Stomach (tissue), 9 donors: Measurements from ENCODE around the gene STX5. TPM values are rescaled to one million over a fixed set of nuclear protein-coding genes. Genes with fewer than 3 reads are reported as not detected.

ENCODE experiments used
- DNase-seq, 2 donors: peaks; one replicate each; pipeline versions ENCODE4 v3.0.0 to v3.0.0-alpha.2; 2013 to 2019
- H3K27ac ChIP-seq, 5 donors: fragments of 200-600 bp in 4 of 5; sonication (generic) in 4 of 5; one replicate each; pipeline ENCODE4 v1.5.1; 2013 to 2019; ENCODE audit warnings: mild to moderate bottlenecking in 1 of 5, moderate library complexity in 1 of 5
- H3K27me3 ChIP-seq, 3 donors: fragments of 200-600 bp; sonication (generic); one replicate each; pipeline ENCODE4 v1.5.1; 2017 to 2019; ENCODE audit warnings: mixed run types in 1 of 3
- H3K36me3 ChIP-seq, 4 donors: fragments of 200-600 bp; sonication (generic); 1 replicate in 3 of 4; 2 replicates in 1 of 4; pipeline ENCODE4 v1.5.1; 2016 to 2019
- H3K4me1 ChIP-seq, 4 donors: fragments of 200-600 bp; sonication (generic); one replicate each; pipeline ENCODE4 v1.5.1; 2016 to 2019
- H3K4me3 ChIP-seq, 4 donors: fragments of 200-600 bp; sonication (generic) in 3 of 4; one replicate each; pipeline ENCODE4 v1.5.1; 2016 to 2019; ENCODE audit warnings: mild to moderate bottlenecking in 1 of 4
- H3K9me3 ChIP-seq, 4 donors: fragments of 200-600 bp; sonication (generic); one replicate each; pipeline ENCODE4 v1.5.1; 2016 to 2019
- CTCF ChIP-seq, 7 experiments: fragments of 450-650 bp in 4 of 7; fragments of 200-600 bp in 3 of 7; sonication (generic) in 3 of 7; IDR thresholded peaks; one replicate each; pipeline ENCODE4 v1.5.1; 2016 to 2019; ENCODE audit warnings: antibody characterized with exemption in 7 of 7, control low read depth in 2 of 7, mild to moderate bottlenecking in 1 of 7
- EP300 ChIP-seq: sonication (generic); formaldehyde crosslinking; IDR thresholded peaks from one replicate; pipeline ENCODE4 v1.6.1; 2017; ENCODE audit warnings: antibody characterized with exemption
- POLR2A ChIP-seq, 4 donors: fragments of 450-650 bp; IDR thresholded peaks; one replicate each; pipeline ENCODE4 v1.6.1; 2016; ENCODE audit warnings: antibody characterized with exemption in 4 of 4, control low read depth in 2 of 4, mild to moderate bottlenecking in 1 of 4, moderate library complexity in 1 of 4
- POLR2AphosphoS5 ChIP-seq, 3 donors: sonication (generic); formaldehyde crosslinking; IDR thresholded peaks; one replicate each; pipeline ENCODE4 v1.6.1; 2016; ENCODE audit warnings: antibody characterized with exemption in 3 of 3
- WGBS, 5 donors: extraction: QIAGEN DNeasy Blood & Tissue Kit in 3 of 5; methylation state at CpG; one replicate each; pipeline versions ENCODE4 v1.1.5 to v1.1.7; 2013 to 2018; 5-methylcytosine and 5-hydroxymethylcytosine counted together
- intact Hi-C: fragments of 100-400 bp; cut with DNase I; formaldehyde crosslinking; loops from one replicate; pipeline ENCODE4 v1.15.1; 2023; ENCODE audit warnings: low total_unique reads
- polyA plus RNA-seq, 3 donors: library from polyadenylated mRNA; stranded (reverse); fragments of 200-250 nt; gene quantifications; one replicate each; pipeline ENCODE4 v1.2.3, GENCODE V29; 2013
- total RNA-seq, 5 donors: library from RNA; depleted of rRNA; stranded (reverse); fragments of >200 nt; gene quantifications; one replicate each; pipeline versions ENCODE4 v1.1.0 to v1.2.3, GENCODE V29; 2014 to 2016
- donor health status: healthy with polysubstance abuse.
- donor health status: Bipolar disorder and iron deficiency.
- donor health status: healthy.

The STX5 gene
- total and polyA plus RNA-seq, 8 donors: 8.2 to 48.1 (median 26.7) TPM

DNA sequence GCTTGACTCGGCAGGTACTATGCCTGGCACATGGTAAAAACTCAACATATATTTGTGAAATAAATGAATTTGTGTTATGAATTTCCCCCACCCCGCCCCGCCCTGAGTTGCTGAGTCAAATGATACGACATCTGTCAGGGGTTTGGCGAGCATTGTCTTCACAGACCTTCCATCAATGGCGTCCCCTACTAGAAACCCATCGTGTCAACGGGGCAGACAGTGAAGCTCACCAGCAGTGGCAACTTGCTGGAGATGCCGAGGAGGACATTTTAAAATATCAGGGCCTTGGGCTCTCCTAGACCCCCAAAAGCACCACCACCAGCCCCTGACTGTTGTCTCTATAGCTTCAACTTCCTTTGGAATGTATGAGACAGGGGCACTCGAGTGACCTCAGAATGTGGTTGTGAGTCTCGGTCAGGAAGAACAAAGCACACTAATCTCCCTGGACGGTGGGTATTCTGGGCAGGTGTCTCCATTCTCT, 25.9 kb downstream of the STX5 start:
- peaks cover 15 to 45% (median 32%) of the 10 kb centered on the region in 4 donors for H3K4me1 ChIP-seq
- H3K27ac ChIP-seq: peak overlapping the region; percentile 89 to 97 (median 92)
- H3K9me3 ChIP-seq: no peaks in the 10 kb centered on the region
- WGBS, 5 donors: 18 to 22% (median 21%) methylated on average over 12 of the region's 12 CpGs
- intact Hi-C loops: no loop called here
- peak in 1 of 2 donors; percentile 34 for DNase-seq
- peak overlapping the region; percentile 65 to 97 (median 92) for H3K4me3 ChIP-seq
- H3K27me3 ChIP-seq: no peaks in the 10 kb centered on the region
- H3K36me3 ChIP-seq: peaks cover 23 to 37% (median 35%) of the 10 kb centered on the region in 4 donors
- no peak for TF ChIP-seq POLR2A (IDR thresholded peaks at IDR 0.05)

DNA sequence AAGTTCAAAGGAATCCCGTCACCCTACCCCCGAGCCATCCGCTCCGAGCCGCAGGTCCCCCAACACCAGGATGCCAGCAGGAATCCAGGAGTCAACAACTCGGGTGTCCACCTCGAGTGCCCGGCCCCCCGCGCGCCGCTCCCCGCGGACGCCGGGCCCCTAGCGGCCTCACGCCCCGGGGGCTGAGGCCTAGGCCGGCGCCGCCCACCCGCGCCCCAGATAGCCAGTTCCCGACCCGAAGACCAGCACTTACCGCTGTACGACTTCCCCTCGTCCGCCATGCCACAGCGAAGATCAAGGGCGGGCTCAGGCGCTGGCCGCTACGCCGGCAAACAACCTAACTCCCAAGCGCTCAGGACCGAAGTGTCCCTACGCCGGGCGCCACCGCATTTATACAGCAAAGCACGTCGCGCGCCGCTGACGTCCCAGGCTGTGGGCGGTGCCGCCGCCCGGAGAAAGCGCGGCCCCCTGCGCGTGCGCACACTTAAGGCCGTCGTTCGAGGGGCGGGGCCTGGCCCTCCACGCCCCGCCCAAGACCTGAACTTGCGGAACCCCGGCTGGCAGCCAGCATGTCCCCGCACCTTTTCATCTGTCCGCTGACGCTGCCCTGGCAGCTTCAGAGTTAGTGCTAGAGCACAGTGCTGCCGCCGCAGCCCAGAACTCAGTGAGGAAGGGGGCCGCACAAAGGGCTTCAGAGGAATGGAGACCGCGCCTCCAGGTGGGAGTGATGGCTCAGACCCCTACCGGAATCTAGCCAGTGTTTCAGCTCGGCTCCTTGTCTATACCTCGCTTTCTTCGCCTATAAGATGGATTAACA, 26.6 kb downstream of the STX5 start, which contains the start of gene NXF1:
TSS of gene NXF1 (minus strand) at position 365 of the 817 bp plus-strand sequence. CDS start at position 281, 84 bp downstream.
- TF ChIP-seq POLR2AphosphoS5 (IDR thresholded peaks at IDR 0.05) (peak; percentile 100), EP300 (no peak), CTCF (IDR thresholded peaks at IDR 0.05) (peak in 2 of 7 experiments; percentile 9 to 13), POLR2A (IDR thresholded peaks at IDR 0.05) (peak in 2 of 4 donors; percentile 95 to 97)
- 0 to 2% (median 1%) methylated on average over 16 to 77 of the region's 77 CpGs for WGBS, 5 donors
- peak within 1 kb of the TSS; percentile 90 to 97 (median 92) for H3K27ac ChIP-seq
- H3K9me3 ChIP-seq: no peaks in the 10 kb centered on the region
- no peaks in the 10 kb centered on the region for H3K27me3 ChIP-seq
- H3K4me3 ChIP-seq: peak within 1 kb of the TSS; percentile 65 to 97 (median 92)
- peak; percentile 97 to 98 for DNase-seq
- peaks cover 30 to 44% (median 42%) of the 10 kb centered on the region in 4 donors for H3K36me3 ChIP-seq
- peaks cover 15 to 45% (median 32%) of the 10 kb centered on the region in 4 donors for H3K4me1 ChIP-seq
- intact Hi-C loops: no loop called here

DNA sequence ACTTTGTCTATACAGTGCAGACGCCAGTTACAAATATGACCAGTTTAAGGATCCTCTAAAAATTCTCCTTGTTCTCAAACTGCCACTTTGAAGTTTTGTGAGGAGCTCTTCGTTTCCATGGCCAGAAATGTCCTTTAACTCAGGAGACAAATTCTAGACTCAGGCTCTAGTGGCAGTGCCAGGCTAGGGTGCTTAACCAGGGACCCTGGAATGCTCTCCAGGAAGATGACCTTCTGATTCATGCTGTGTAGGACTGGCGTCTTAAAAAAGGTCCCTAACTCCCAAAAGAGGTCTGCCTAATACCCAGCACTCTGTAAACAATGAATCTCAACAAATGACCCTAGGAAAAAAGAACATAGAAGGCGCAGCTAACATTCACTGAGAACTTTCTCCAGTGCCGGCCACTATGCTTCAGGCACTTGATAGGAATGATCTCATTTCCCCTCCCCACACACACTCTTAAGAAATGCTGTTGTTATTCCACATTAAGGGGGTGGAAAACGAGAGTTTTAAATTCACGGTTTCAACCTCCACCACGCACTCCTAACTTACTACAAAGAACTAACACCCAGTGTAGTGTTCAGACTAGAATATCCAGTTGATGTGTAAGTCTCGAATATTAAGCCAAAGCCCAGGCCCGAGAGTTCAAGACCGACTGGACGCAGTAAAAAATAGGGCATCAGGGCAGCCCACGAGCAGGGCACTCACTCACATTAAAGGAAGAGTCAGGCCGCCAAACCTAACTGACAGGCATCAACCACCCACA, 27.4 kb downstream of the STX5 start:
- peaks cover 38 to 52% (median 50%) of the 10 kb centered on the region in 4 donors for H3K36me3 ChIP-seq
- intact Hi-C loops: no loop called here
- peaks cover 15 to 45% (median 32%) of the 10 kb centered on the region in 4 donors for H3K4me1 ChIP-seq
- DNase-seq: peak; percentile 26 to 44
- H3K27me3 ChIP-seq: no peaks in the 10 kb centered on the region
- H3K9me3 ChIP-seq: no peaks in the 10 kb centered on the region
- WGBS, 5 donors: 1 to 4% (median 2%) methylated on average over 14 of the region's 14 CpGs
- TF ChIP-seq POLR2AphosphoS5 (IDR thresholded peaks at IDR 0.05): peak in 1 of 3 donors; percentile 4
- no peak for TF ChIP-seq CTCF (IDR thresholded peaks at IDR 0.05)
- TF ChIP-seq POLR2A (IDR thresholded peaks at IDR 0.05): no peak
- H3K27ac ChIP-seq: peak overlapping the region; percentile 90 to 97 (median 92)
- peak overlapping the region; percentile 65 to 97 (median 92) for H3K4me3 ChIP-seq

DNA sequence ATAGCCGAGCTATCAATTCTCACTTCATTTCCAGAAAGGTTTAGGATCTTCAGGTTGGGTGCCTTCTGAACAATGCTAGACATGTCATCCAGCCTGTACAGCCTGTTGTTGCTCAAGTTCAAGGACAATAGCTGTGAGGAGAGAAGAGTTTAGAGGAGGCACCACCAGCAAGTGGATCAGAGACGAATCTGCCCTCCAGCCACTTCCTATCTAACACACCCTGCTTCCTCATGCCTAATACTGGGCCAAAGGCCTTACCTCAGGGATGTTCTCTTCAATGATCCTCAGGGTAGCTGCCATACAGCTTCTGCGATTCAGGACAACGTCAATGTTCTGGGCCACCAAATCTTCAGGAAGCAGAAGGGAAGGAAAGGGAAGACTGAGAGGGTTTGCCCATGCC, 30.8 kb downstream of the STX5 start:
- intact Hi-C loops: no loop called here
- Histone ChIP-seq H3K4me3 (no peak overlapping the region), H3K27ac (no peak overlapping the region), H3K36me3 (peaks cover 71 to 77% (median 76%) of the 10 kb centered on the region in 4 donors), H3K9me3 (no peaks in the 10 kb centered on the region), H3K4me1 (peaks cover 11 to 31% (median 24%) of the 10 kb centered on the region in 4 donors), H3K27me3 (no peaks in the 10 kb centered on the region)
- WGBS, 5 donors: 85 to 95% (median 93%) methylated on average over 4 of the region's 4 CpGs
- TF ChIP-seq POLR2AphosphoS5 (IDR thresholded peaks at IDR 0.05) (no peak), EP300 (no peak), CTCF (IDR thresholded peaks at IDR 0.05) (no peak), POLR2A (IDR thresholded peaks at IDR 0.05) (no peak)
- DNase-seq: no peak
